HG03565 (cell line): Measurements from ENCODE around the gene DNAJC22.
"Not testable (repeated sequence)": the region's sequence is repeated elsewhere in the genome, so short reads cannot be mapped to it uniquely, and the experiment has no call there.

ENCODE experiments used
- ATAC-seq: cut with Tn5 transposase; IDR thresholded peaks from one replicate; pipeline ENCODE4 v1.9.1; 2021; ENCODE audit warnings: mild to moderate bottlenecking, moderate library complexity; ENCODE audit not compliant: unreplicated experiment

DNAJC22 gene

DNA sequence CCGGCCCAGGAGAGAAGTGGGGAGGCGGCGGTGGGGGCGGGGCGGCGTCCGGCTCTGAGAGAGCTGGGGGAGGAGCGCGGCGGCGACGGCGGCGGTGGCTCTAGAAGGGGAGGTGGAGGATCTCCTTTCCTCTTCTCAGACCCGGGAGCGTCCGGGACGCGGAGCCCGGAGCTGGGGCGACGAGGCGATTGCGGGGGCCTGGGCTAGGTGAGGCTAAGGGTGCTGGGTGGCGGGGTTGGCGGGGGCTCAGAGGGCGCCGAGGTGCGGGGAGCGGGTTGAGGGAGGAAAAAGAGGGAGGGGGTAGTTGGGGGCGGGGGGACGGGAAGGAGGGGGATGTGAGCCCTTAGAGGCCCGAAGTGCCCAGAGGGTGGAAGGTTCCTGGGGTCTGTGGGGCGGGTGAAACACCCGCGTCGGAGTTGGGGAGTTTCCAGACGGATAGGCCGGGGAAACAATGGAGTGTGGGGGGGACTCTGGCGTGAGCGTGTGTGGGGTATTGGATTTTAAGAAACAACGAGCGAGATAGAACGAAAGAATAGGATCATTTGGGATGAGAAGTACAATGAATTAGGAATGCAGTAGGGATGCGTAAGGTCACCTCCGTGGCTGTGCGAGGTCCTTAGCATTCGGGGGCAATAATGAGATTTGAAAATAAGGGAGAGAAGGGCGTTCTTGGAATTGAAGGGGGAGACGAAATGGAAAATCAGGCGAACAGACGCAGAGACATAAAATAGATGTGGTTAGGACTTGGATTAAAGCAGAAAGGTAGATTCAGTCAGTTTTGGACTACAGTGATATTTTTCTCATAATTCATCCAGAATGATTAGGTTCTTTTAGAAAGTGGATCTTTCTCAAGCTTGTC, 20.9 kb downstream of the DNAJC22 start, which contains the start of gene SPATS2:
Gene SPATS2 (plus strand): TSS at position 82 of the 859 bp plus-strand sequence. CDS start 93,551 bp downstream, outside the sequence.
- no peak for ATAC-seq

GRCh38 chr12:49368240-49368600, 21.5 kb downstream of the DNAJC22 start:
- no peak for ATAC-seq

- ATAC-seq: peak; percentile 35
Observed at GRCh38 chr12:49369411-49370145, 22.9 kb downstream of the DNAJC22 start.

DNA sequence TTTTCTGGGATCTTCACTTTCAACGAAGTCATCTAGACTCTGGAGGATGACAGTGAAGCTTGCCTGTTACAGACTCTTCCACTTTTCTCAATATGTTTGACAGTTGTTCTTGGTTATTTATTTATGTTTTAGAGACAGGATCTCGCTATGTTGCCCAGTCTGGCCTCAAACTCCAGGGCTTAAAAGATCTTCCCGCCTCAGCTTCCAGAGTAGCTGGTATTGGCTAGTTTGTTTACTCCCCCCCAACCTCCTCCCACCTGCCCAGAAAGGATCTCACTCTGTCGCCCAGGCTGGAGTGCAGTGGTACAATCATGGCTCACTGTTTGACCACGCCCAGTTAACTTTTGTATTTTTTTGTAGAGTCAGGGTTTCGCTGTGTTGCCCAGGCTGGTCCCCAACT, 23.9 kb downstream of the DNAJC22 start:
- no peak for ATAC-seq

DNA sequence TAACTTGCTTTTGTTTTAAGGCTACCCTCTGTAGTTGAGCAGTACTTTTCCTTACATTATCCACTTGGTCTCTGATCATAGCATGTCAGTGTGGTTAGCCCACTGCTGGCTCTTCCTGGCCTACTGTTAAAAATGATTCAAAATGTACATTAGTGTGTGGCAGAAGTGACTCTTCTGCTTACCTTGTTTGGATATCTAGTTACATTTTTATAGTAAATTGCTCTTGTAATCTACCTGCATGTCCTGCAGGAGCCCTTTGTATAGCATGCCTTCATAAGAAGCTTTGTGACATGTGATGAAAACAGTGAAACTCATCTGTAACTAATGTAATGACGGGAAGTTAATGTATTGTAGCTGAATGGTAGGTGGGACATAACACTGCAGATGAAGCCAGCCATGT, 28.7 kb downstream of the DNAJC22 start:
- no peak for ATAC-seq

DNA sequence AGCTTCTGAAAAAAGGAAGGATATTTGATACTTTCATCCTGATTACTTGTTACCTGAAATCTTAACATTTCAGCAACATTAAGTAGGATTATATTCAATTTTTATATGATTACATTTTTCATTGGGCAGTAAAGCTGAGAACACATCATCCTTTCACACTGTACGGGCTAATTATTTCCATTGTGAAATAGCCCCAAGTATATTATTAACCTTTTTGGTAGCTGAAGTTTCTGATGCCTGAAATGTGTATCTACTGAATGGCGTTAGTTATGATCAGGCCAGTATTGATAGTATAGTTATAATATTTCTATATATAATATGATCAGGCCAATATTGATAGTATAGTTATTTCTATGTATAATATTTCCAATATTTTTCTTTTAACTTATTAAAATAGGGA, 30.7 kb downstream of the DNAJC22 start:
- no peak for ATAC-seq

- not testable (repeated sequence) for ATAC-seq
Observed at GRCh38 chr12:49380184-49380583, 33.5 kb downstream of the DNAJC22 start.

- no peak for ATAC-seq
Observed at GRCh38 chr12:49388682-49389386, 42.1 kb downstream of the DNAJC22 start.

- ATAC-seq: no peak
Observed at GRCh38 chr12:49389387-49389703, 42.7 kb downstream of the DNAJC22 start.

GRCh38 chr12:49397000-49397399, 50.3 kb downstream of the DNAJC22 start:
- ATAC-seq: no peak

DNA sequence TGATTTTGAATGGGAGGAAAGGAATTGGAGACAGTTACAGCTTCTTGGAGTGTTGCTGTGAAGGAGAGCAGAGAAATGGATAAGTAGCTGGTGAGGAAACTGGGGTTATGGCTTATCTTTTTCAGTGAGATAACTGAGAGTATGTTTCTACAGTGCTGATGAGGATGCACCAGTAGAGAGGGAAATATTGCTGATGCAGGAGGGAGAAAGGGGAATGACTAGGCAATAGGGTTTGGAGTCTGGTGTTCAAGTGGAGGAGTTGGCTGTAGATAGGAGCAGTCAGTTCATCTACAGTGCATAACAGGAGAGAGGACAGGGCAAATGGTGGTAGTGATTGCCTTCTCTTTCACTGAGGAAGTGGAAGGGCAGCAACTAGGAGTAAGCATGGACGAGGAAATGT, 53.6 kb downstream of the DNAJC22 start:
- ATAC-seq: no peak
